Measurements from ENCODE around the gene ARHGEF19. TPM values are rescaled to one million over a fixed set of nuclear protein-coding genes. Genes with fewer than 3 reads are reported as not detected.

ARHGEF19 gene
- total and polyA plus RNA-seq, 10 of the 15 experiments (the other 5 are each of a cell fraction or from before 2014, with no cell fraction given) = 0.15 to 2.9 (median 0.67) TPM; not detected in 1

DNA sequence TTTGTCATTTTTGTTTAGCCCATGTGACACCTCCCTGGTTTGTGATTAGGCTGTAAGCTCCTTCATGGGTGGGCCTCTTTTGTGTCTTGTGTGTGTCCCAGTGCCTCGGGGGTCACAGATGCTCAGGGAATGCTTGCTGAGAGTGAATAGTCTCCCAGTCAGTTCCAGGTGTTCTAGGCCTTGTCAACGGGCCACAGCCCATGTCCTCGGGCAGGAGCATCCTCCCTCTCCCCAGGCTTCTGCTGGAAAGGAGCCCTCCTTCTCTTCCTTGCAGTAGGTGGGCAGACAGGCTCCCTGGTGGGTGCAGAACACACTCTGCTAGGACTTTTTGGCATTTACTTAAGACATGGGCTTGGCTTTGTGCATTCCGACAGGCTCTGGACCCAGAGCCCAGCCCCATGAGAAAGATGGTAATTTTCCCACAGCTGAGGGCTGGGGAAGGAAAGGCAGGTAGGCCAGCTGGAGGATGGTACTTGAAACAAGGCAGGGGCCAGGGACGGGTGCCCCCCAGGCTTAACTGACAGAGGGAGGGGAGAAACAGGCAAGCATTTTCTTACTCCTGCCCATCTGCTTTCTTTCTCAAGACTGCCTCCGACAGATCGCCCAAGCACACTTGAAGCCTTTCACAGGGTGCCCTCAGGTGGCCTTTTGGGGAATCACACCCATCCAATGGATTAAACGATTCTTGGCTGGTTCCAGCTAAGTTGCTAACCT lies 31.6 kb upstream of the ARHGEF19 start:
- DNase-seq (ENCODE audit: low read depth, low spot score) = peak; percentile 21
- peak; percentile 77 for FAIRE-seq
- TSS peak; percentile 19 for BruUV-seq (replicated peaks)
- no peaks in the 10 kb centered on the region for H3K9me3 ChIP-seq (replicated peaks; ENCODE audit: control insufficient read depth, insufficient read depth, low read length)
- H3K36me3 ChIP-seq (ENCODE audit: control insufficient read depth in 2 of 2, insufficient read depth in 2 of 2, low read length in 1 of 2) = peaks cover 4% of the 10 kb centered on the region in 2 experiments; a peak in 1 of 4 replicates
- ChIA-PET CTCF (interaction anchor here (0.7 to 4.7 kb wide), 18 partner anchors 8 to 199 kb away, joined by 3 to 40 read pairs (median 4); partner anchors contain the start of genes FAM131C and FBXO42), POLR2A (no interaction called here), RAD21 (ENCODE audit: unreplicated experiment) (interaction anchor here (0.7 to 2.4 kb wide), 10 partner anchors 21 to 165 kb away, joined by 3 to 18 read pairs (median 4); no protein-coding TSS in a partner anchor), SMC1A (ENCODE audit: uncharacterized antibody, unreplicated experiment) (interaction anchor here (0.9 to 3.6 kb wide), 11 partner anchors 10 to 165 kb away, joined by 3 to 22 read pairs (median 4); no protein-coding TSS in a partner anchor)
- peak; percentile 75 for TF ChIP-seq SMC3 (IDR thresholded peaks at IDR 0.05; ENCODE audit: borderline replicate concordance, low read length)
- TF ChIP-seq NFYA (IDR thresholded peaks at IDR 0.05; ENCODE audit: borderline replicate concordance, low read depth, low read length) = no peak
- TF ChIP-seq, protein P1, sequence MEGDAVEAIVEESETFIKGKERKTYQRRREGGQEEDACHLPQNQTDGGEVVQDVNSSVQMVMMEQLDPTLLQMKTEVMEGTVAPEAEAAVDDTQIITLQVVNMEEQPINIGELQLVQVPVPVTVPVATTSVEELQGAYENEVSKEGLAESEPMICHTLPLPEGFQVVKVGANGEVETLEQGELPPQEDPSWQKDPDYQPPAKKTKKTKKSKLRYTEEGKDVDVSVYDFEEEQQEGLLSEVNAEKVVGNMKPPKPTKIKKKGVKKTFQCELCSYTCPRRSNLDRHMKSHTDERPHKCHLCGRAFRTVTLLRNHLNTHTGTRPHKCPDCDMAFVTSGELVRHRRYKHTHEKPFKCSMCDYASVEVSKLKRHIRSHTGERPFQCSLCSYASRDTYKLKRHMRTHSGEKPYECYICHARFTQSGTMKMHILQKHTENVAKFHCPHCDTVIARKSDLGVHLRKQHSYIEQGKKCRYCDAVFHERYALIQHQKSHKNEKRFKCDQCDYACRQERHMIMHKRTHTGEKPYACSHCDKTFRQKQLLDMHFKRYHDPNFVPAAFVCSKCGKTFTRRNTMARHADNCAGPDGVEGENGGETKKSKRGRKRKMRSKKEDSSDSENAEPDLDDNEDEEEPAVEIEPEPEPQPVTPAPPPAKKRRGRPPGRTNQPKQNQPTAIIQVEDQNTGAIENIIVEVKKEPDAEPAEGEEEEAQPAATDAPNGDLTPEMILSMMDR (IDR thresholded peaks at IDR 0.05 in 2 of 3, conservative IDR thresholded peaks at IDR 0.05 in 1 of 3; ENCODE audit: control insufficient read depth in 2 of 3, extremely low read depth in 1 of 3, insufficient read depth in 1 of 3, low read depth in 3 of 3, low read length in 3 of 3) = peak; percentile 91 to 94 (median 91)
- peak; percentile 93 for TF ChIP-seq RAD21 (IDR thresholded peaks at IDR 0.05; ENCODE audit: insufficient read depth, low read depth, low read length)
- TF ChIP-seq YY1 (IDR thresholded peaks at IDR 0.05; ENCODE audit: low read depth, low read length) = peak; percentile 46; the same call in 1 of the 2 replicates
- no peak overlapping the region for H3K4me3 ChIP-seq
- H2AFZ ChIP-seq (ENCODE audit: control insufficient read depth, low read depth, low read length) = no peak overlapping the region
- no peak overlapping the region for H3K9ac ChIP-seq (ENCODE audit: control insufficient read depth, insufficient read depth, low read length)
- ATAC-seq = peak; percentile 88
- 35% methylated on average over 8 of the region's 8 CpGs for WGBS (ENCODE audit: insufficient coverage, insufficient replicate concordance, low lambda C conversion rate, missing lambda C conversion rate)
- no peaks in the 10 kb centered on the region for H3K27me3 ChIP-seq (replicated peaks in 1 of 2; ENCODE audit: control insufficient read depth in 2 of 2, insufficient read depth in 2 of 2, low read length in 1 of 2)
- intact Hi-C loops (cut with micrococcal nuclease; ENCODE audit: unreplicated experiment) (loop anchor here (1.0 kb wide), 2 partner anchors 57 to 162 kb away; no protein-coding TSS in a partner anchor), in situ Hi-C loops (cut with MboI) (loop anchor here (5.0 kb wide), 1 partner anchor 167 kb away; no protein-coding TSS in a partner anchor)
- H3K79me2 ChIP-seq (ENCODE audit: control insufficient read depth, insufficient read depth, low read length) = no peaks in the 10 kb centered on the region
- peaks cover 11% of the 10 kb centered on the region for H3K4me1 ChIP-seq (ENCODE audit: control insufficient read depth, insufficient read depth, low read length)
- no peak overlapping the region for H3K27ac ChIP-seq (ENCODE audit: control insufficient read depth, insufficient read depth)
- H4K20me1 ChIP-seq (ENCODE audit: control insufficient read depth, insufficient read depth) = no peaks in the 10 kb centered on the region
- no peak overlapping the region for H3K4me2 ChIP-seq (ENCODE audit: control insufficient read depth, insufficient read depth)

All from GM12878 (cell line).